ENCODE data around the gene RPS24. TPM values are rescaled to one million over a fixed set of nuclear protein-coding genes. Genes with fewer than 3 reads are reported as not detected.

Gene RPS24
- total RNA-seq, 2 experiments from 2014 or later, result 1,812 to 1,903 TPM

GRCh38 chr10:78081292-78081691, 47.6 kb downstream of the RPS24 start:
- Histone ChIP-seq H3K36me3 (ENCODE audit: insufficient read depth, low read length) (no peaks in the 10 kb centered on the region), H3K27ac (ENCODE audit: low read depth in 1 of 2, low read length in 2 of 2) (no peak overlapping the region), H3K27me3 (ENCODE audit: control insufficient read depth in 1 of 2, insufficient read depth in 2 of 2, low read length in 2 of 2) (no peaks in the 10 kb centered on the region), H3K9me3 (ENCODE audit: control insufficient read depth in 1 of 2, insufficient read depth in 1 of 2, low read length in 2 of 2) (peaks cover 0 to 5% of the 10 kb centered on the region in 2 experiments), H3K4me3 (ENCODE audit: low read length) (no peak overlapping the region), H3K4me1 (ENCODE audit: insufficient read depth, low read length) (no peaks in the 10 kb centered on the region)
- Mint-ChIP-seq H3K27me3 (no peaks in the 10 kb centered on the region), H3K4me1 (ENCODE audit: low read depth) (no peaks in the 10 kb centered on the region), H3K4me3 (no peak overlapping the region), H3K36me3 (ENCODE audit: low read depth) (no peaks in the 10 kb centered on the region), H3K9me3 (no peaks in the 10 kb centered on the region), H3K27ac (no peak overlapping the region)
- ChIA-PET POLR2A (no interaction called here), CTCF (no interaction called here)
- no peak for DNase-seq
- intact Hi-C loops (cut with DNase I, micrococcal nuclease), result no loop called here
- no peak for ATAC-seq (ENCODE audit: poor library complexity)
- TF ChIP-seq CTCF (IDR thresholded peaks at IDR 0.05), result no peak

GRCh38 chr10:78082636-78083035, 49.0 kb downstream of the RPS24 start:
- Histone ChIP-seq H3K27ac (ENCODE audit: low read depth in 1 of 2, low read length in 2 of 2) (no peak overlapping the region), H3K4me3 (ENCODE audit: low read length) (no peak overlapping the region), H3K36me3 (ENCODE audit: insufficient read depth, low read length) (no peaks in the 10 kb centered on the region), H3K4me1 (ENCODE audit: insufficient read depth, low read length) (no peaks in the 10 kb centered on the region), H3K27me3 (ENCODE audit: control insufficient read depth in 1 of 2, insufficient read depth in 2 of 2, low read length in 2 of 2) (no peaks in the 10 kb centered on the region), H3K9me3 (ENCODE audit: control insufficient read depth in 1 of 2, insufficient read depth in 1 of 2, low read length in 2 of 2) (no peaks in the 10 kb centered on the region)
- ATAC-seq (ENCODE audit: poor library complexity) (no peak), DNase-seq (no peak)
- Mint-ChIP-seq H3K4me1 (ENCODE audit: low read depth) (no peaks in the 10 kb centered on the region), H3K36me3 (ENCODE audit: low read depth) (no peaks in the 10 kb centered on the region), H3K4me3 (no peak overlapping the region), H3K27ac (no peak overlapping the region), H3K27me3 (no peaks in the 10 kb centered on the region), H3K9me3 (no peaks in the 10 kb centered on the region)
- CTCF ChIA-PET, result no interaction called here
- intact Hi-C loops (cut with DNase I, micrococcal nuclease), result no loop called here
- POLR2A ChIA-PET, result no interaction called here
- TF ChIP-seq CTCF (IDR thresholded peaks at IDR 0.05), result no peak

Other genes with a start within 250 kb of the RPS24 start
- gene DLG5, start 107.1 kb upstream of the RPS24 start, total RNA-seq, result 1 to 10 TPM; 7.1 to 7.4 TPM
- gene POLR3A, start 4.3 kb upstream of the RPS24 start, total RNA-seq, result 1 to 10 TPM; 6.7 to 6.9 TPM

Measured in CD4-positive, alpha-beta T cell (primary cell).